Measurements from ENCODE around the gene AGPAT3.

AGPAT3 gene

DNA sequence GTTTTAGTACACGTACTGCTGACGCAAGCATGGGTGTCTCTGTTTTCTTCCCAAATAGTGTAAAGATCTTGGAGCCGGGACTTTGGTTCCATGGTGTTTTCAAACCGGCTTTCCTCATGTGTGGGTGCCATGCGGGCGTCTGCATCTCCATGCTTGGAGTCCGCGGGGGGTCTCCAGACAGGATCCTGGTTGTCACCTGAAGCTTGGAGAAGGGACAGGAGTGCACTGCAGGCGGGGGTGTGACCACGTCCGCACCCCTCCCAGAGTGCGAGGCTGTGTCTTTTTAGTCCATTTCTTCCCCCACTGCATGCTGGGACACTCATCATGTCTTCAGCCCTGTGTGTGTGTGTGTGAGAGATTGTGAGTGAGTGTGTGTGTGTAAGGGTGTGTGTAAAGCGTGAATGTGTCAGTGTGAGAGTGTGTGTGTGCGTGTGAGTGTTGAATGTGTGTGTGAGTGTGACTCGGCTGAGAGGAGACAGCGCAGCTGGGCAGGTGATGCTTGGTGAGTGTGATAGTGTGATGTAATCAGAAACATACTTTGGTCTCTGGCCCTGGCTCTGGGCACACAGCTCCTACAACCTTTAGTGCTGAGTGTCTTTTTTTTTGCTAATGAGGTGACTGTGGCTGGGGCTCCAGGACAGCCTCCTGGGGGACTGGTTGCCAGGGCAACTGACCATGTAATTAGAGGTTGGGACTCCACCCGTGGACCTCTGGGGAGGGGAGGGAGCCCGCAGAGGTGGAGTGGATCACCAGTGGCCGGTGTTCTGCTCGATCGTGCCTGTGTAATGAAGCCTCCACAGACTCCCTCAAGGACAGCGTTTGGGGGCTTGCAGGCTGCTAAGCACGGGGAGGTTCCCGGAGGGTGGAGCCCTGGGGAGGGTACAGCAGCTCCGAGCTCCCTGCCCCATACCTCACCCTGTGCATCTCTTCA, 55.1 kb downstream of the AGPAT3 start (continued):
- TF ChIP-seq ZNF148 (tag by site-specific recombination; IDR thresholded peaks at IDR 0.05; ENCODE audit: borderline replicate concordance) (no peak), ZIC2 (tag by site-specific recombination; IDR thresholded peaks at IDR 0.05) (no peak; the same call in 1 of the 2 replicates), ZNF704 (tag by site-specific recombination; IDR thresholded peaks at IDR 0.05) (no peak), ZNF10 (tag by site-specific recombination; IDR thresholded peaks at IDR 0.05) (no peak), ZNF654 (tag by site-specific recombination; IDR thresholded peaks at IDR 0.05; ENCODE audit: low read depth) (no peak), ZNF248 (tag by site-specific recombination; IDR thresholded peaks at IDR 0.05) (no peak), ZNF426 (tag by site-specific recombination; IDR thresholded peaks at IDR 0.05) (no peak), ZNF2 (tag by site-specific recombination; IDR thresholded peaks at IDR 0.05) (no peak), SP2 (tag by site-specific recombination; IDR thresholded peaks at IDR 0.05) (no peak), ZNF324 (tag by site-specific recombination; IDR thresholded peaks at IDR 0.05) (0 out of 2 replicates have a peak, but pooled peaks have one; percentile 60), GLIS1 (tag by site-specific recombination; IDR thresholded peaks at IDR 0.05) (peak; percentile 71), ZNF280C (tag by site-specific recombination; IDR thresholded peaks at IDR 0.05) (no peak), ZNF133 (tag by site-specific recombination; IDR thresholded peaks at IDR 0.05) (no peak), ZBTB7A (tag by site-specific recombination; IDR thresholded peaks at IDR 0.05; ENCODE audit: low read depth) (no peak), ZNF114 (tag by site-specific recombination; IDR thresholded peaks at IDR 0.05) (no peak), ZNF76 (tag by site-specific recombination; IDR thresholded peaks at IDR 0.05; ENCODE audit: borderline replicate concordance, low read depth) (peak; percentile 55), KLF17 (tag by site-specific recombination; IDR thresholded peaks at IDR 0.05) (no peak; the same call in 1 of the 2 replicates), IKZF3 (tag by site-specific recombination; IDR thresholded peaks at IDR 0.05) (no peak), ZNF600 (tag by site-specific recombination; IDR thresholded peaks at IDR 0.05) (peak; percentile 78), ZBTB11 (tag by site-specific recombination; conservative IDR thresholded peaks at IDR 0.05; ENCODE audit: low read depth) (no peak), KLF7 (tag by site-specific recombination; IDR thresholded peaks at IDR 0.05; ENCODE audit: borderline replicate concordance) (no peak), OSR2 (tag by site-specific recombination; IDR thresholded peaks at IDR 0.05) (no peak; the same call in 1 of the 2 replicates)
- TF ChIP-seq, protein P1, sequence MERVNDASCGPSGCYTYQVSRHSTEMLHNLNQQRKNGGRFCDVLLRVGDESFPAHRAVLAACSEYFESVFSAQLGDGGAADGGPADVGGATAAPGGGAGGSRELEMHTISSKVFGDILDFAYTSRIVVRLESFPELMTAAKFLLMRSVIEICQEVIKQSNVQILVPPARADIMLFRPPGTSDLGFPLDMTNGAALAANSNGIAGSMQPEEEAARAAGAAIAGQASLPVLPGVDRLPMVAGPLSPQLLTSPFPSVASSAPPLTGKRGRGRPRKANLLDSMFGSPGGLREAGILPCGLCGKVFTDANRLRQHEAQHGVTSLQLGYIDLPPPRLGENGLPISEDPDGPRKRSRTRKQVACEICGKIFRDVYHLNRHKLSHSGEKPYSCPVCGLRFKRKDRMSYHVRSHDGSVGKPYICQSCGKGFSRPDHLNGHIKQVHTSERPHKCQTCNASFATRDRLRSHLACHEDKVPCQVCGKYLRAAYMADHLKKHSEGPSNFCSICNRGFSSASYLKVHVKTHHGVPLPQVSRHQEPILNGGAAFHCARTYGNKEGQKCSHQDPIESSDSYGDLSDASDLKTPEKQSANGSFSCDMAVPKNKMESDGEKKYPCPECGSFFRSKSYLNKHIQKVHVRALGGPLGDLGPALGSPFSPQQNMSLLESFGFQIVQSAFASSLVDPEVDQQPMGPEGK (tag by site-specific recombination; IDR thresholded peaks at IDR 0.05) = peak; percentile 59
- TF ChIP-seq, protein P2, sequence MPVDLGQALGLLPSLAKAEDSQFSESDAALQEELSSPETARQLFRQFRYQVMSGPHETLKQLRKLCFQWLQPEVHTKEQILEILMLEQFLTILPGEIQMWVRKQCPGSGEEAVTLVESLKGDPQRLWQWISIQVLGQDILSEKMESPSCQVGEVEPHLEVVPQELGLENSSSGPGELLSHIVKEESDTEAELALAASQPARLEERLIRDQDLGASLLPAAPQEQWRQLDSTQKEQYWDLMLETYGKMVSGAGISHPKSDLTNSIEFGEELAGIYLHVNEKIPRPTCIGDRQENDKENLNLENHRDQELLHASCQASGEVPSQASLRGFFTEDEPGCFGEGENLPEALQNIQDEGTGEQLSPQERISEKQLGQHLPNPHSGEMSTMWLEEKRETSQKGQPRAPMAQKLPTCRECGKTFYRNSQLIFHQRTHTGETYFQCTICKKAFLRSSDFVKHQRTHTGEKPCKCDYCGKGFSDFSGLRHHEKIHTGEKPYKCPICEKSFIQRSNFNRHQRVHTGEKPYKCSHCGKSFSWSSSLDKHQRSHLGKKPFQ (tag by site-specific recombination; IDR thresholded peaks at IDR 0.05) = peak; percentile 78
